HG03469 (cell line): ENCODE results near the gene JUND.

ENCODE experiments used
- ATAC-seq: cut with Tn5 transposase; IDR thresholded peaks from one replicate; pipeline ENCODE4 v1.9.1; 2021; ENCODE audit warnings: mild to moderate bottlenecking, moderate library complexity, moderate number of reproducible peaks; ENCODE audit not compliant: unreplicated experiment

JUND gene

GRCh38 chr19:18251587-18252369, 29.6 kb downstream of the JUND start:
- no peak for ATAC-seq

GRCh38 chr19:18249834-18250233, 31.6 kb downstream of the JUND start:
- no peak for ATAC-seq

- no peak for ATAC-seq
These were observed 36.1 kb downstream of the JUND start for GRCh38 chr19:18245297-18245696.

GRCh38 chr19:18239303-18239702, 42.1 kb downstream of the JUND start:
- no peak for ATAC-seq

- no peak for ATAC-seq
These were observed 47.2 kb downstream of the JUND start for GRCh38 chr19:18234194-18234593.

- ATAC-seq = no peak
These were observed 48.1 kb downstream of the JUND start for GRCh38 chr19:18233224-18233825.

- ATAC-seq = no peak
These were observed 48.7 kb downstream of the JUND start for GRCh38 chr19:18232540-18233223.

- ATAC-seq = no peak
These were observed 49.6 kb downstream of the JUND start for GRCh38 chr19:18231775-18232174.

- ATAC-seq = no peak
These were observed 50.3 kb downstream of the JUND start for GRCh38 chr19:18230941-18231734.

GRCh38 chr19:18229915-18230314, 51.5 kb downstream of the JUND start:
- ATAC-seq = no peak
